Measurements from ENCODE around the gene AIM2. TPM values are rescaled to one million over a fixed set of nuclear protein-coding genes. Genes with fewer than 3 reads are reported as not detected.

AIM2 gene
- polyA plus RNA-seq, 3 donors: 6.1 to 9.8 (median 9.0) TPM

GRCh38 chr1:159077120-159077961 lies 775 bp upstream of the AIM2 start:
- H3K79me2 ChIP-seq (ENCODE audit: insufficient read depth, low read length): peaks cover 9% of the 10 kb centered on the region
- intact Hi-C loops (cut with micrococcal nuclease): loop anchor here in 1 of 2 donors (2.0 to 10.0 kb wide), 2 partner anchors 13 to 273 kb away; no protein-coding TSS in a partner anchor
- peak; percentile 62 to 86 (median 83) for DNase-seq
- H3K4me1 ChIP-seq (ENCODE audit: control insufficient read depth in 1 of 2, insufficient read depth in 2 of 2, low read length in 2 of 2): peaks cover 34 to 46% of the 10 kb centered on the region in 2 donors
- H3K9me3 ChIP-seq (replicated peaks in 1 of 2; ENCODE audit: control insufficient read depth in 1 of 2, insufficient read depth in 1 of 2, low read length in 2 of 2): no peaks in the 10 kb centered on the region
- H3K4me2 ChIP-seq (replicated peaks; ENCODE audit: extremely low read depth, low read length, poor library complexity, severe bottlenecking): peak overlapping the region; percentile 67
- peak overlapping the region in 2 of 3 experiments; percentile 22 to 63 for H3K4me3 ChIP-seq (replicated peaks in 1 of 3; ENCODE audit: low read depth in 2 of 3, low read length in 3 of 3)
- H3K36me3 ChIP-seq (replicated peaks in 1 of 2; ENCODE audit: control insufficient read depth in 1 of 2, insufficient read depth in 2 of 2, low read length in 2 of 2): peaks cover 0 to 10% of the 10 kb centered on the region in 2 donors
- H2AFZ ChIP-seq (ENCODE audit: insufficient read depth, low read depth, low read length, poor library complexity, severe bottlenecking): peak overlapping the region; percentile 12
- H3K27me3 ChIP-seq (ENCODE audit: control insufficient read depth in 2 of 2, insufficient read depth in 2 of 2, low read length in 2 of 2): no peaks in the 10 kb centered on the region
- no peaks in the 10 kb centered on the region for H3K9me3 Mint-ChIP-seq
- H3K27ac ChIP-seq (ENCODE audit: low read depth in 1 of 2, low read length in 2 of 2): peak overlapping the region; percentile 96 to 97
- H3K36me3 Mint-ChIP-seq: peaks cover 7 to 10% of the 10 kb centered on the region in 2 donors
- H3K4me3 Mint-ChIP-seq: peak overlapping the region; percentile 68 to 86
- H3K4me1 Mint-ChIP-seq: peaks cover 62% of the 10 kb centered on the region
- 57% methylated on average over 5 of the region's 12 CpGs for WGBS (ENCODE audit: insufficient coverage)
- peak overlapping the region; percentile 37 for H3K9ac ChIP-seq (ENCODE audit: insufficient read depth, low read length, poor library complexity, severe bottlenecking)
- H4K20me1 ChIP-seq (ENCODE audit: insufficient read depth, low read length): no peaks in the 10 kb centered on the region
- peak overlapping the region; percentile 97 to 100 (median 99) for H3K27ac Mint-ChIP-seq
- TF ChIP-seq CTCF (IDR thresholded peaks at IDR 0.05): no peak
- no peaks in the 10 kb centered on the region for H3K27me3 Mint-ChIP-seq (ENCODE audit: low read depth in 3 of 3)

GRCh38 chr1:159071970-159072582 lies 4.5 kb downstream of the AIM2 start:
- H4K20me1 ChIP-seq (ENCODE audit: insufficient read depth, low read length): no peaks in the 10 kb centered on the region
- H3K4me1 ChIP-seq (ENCODE audit: control insufficient read depth in 1 of 2, insufficient read depth in 2 of 2, low read length in 2 of 2): peaks cover 59 to 78% of the 10 kb centered on the region in 2 donors
- H3K27me3 Mint-ChIP-seq (ENCODE audit: low read depth in 3 of 3): no peaks in the 10 kb centered on the region
- intact Hi-C loops (cut with micrococcal nuclease): loop anchor here (5.0 to 10.0 kb wide), 2 partner anchors 60 to 267 kb away; no protein-coding TSS in a partner anchor
- peaks cover 0 to 3% (median 0%) of the 10 kb centered on the region in 7 donors for H3K9me3 Mint-ChIP-seq
- no peaks in the 10 kb centered on the region for H3K27me3 ChIP-seq (ENCODE audit: control insufficient read depth in 2 of 2, insufficient read depth in 2 of 2, low read length in 2 of 2)
- DNase-seq: peak in 2 of 3 donors; percentile 63 to 72
- H3K27ac Mint-ChIP-seq: peak overlapping the region in 2 of 7 donors; percentile 32 to 65
- no peak overlapping the region for H3K27ac ChIP-seq (ENCODE audit: low read depth in 1 of 2, low read length in 2 of 2)
- TF ChIP-seq CTCF (IDR thresholded peaks at IDR 0.05): peak; percentile 90
- H3K36me3 ChIP-seq (replicated peaks in 1 of 2; ENCODE audit: control insufficient read depth in 1 of 2, insufficient read depth in 2 of 2, low read length in 2 of 2): peaks cover 0 to 11% of the 10 kb centered on the region in 2 donors
- H3K9me3 ChIP-seq (replicated peaks in 1 of 2; ENCODE audit: control insufficient read depth in 1 of 2, insufficient read depth in 1 of 2, low read length in 2 of 2): no peaks in the 10 kb centered on the region
- no peak overlapping the region for H3K4me3 ChIP-seq (replicated peaks in 1 of 3; ENCODE audit: low read depth in 2 of 3, low read length in 3 of 3)
- H3K79me2 ChIP-seq (ENCODE audit: insufficient read depth, low read length): peaks cover 12% of the 10 kb centered on the region
- no peak overlapping the region for H3K4me3 Mint-ChIP-seq
- H3K4me1 Mint-ChIP-seq: peaks cover 74% of the 10 kb centered on the region
- peaks cover 9 to 18% of the 10 kb centered on the region in 2 donors for H3K36me3 Mint-ChIP-seq
- H3K9ac ChIP-seq (ENCODE audit: insufficient read depth, low read length, poor library complexity, severe bottlenecking): no peak overlapping the region
- H2AFZ ChIP-seq (ENCODE audit: insufficient read depth, low read depth, low read length, poor library complexity, severe bottlenecking): no peak overlapping the region
- H3K4me2 ChIP-seq (replicated peaks; ENCODE audit: extremely low read depth, low read length, poor library complexity, severe bottlenecking): no peak overlapping the region

All from CD14-positive monocyte (primary cell).